Skeletal muscle tissue (tissue), 4 donors: ENCODE results near the gene TBXA2R. TPM values are rescaled to one million over a fixed set of nuclear protein-coding genes. Genes with fewer than 3 reads are reported as not detected.

ENCODE experiments used
- H3K27ac ChIP-seq: one replicate; pipeline ENCODE4 v1.7.0; 2013; ENCODE audit warnings: mild to moderate bottlenecking, low read depth, low read length, inconsistent platforms
- H3K27me3 ChIP-seq, 3 donors: one replicate each; pipeline ENCODE4 v1.7.0; 2013; ENCODE audit warnings: low read length in 3 of 3; ENCODE audit not compliant: control insufficient read depth in 3 of 3, insufficient read depth in 3 of 3
- H3K36me3 ChIP-seq, 3 donors: one replicate each; pipeline ENCODE4 v1.7.0; 2013; ENCODE audit warnings: low read length in 3 of 3; ENCODE audit not compliant: control insufficient read depth in 3 of 3, insufficient read depth in 3 of 3
- H3K4me1 ChIP-seq, 3 donors: one replicate each; pipeline ENCODE4 v1.7.0; 2013; ENCODE audit warnings: low read length in 3 of 3, mild to moderate bottlenecking in 3 of 3; ENCODE audit not compliant: control insufficient read depth in 3 of 3, insufficient read depth in 3 of 3
- H3K4me3 ChIP-seq, 3 donors: one replicate each; pipeline ENCODE4 v1.7.0; 2013; ENCODE audit warnings: low read length in 3 of 3
- H3K9ac ChIP-seq, 3 donors: one replicate each; pipeline ENCODE4 v1.7.0; 2013; ENCODE audit warnings: low read length in 3 of 3, mild to moderate bottlenecking in 3 of 3, moderate library complexity in 2 of 3, low read depth in 1 of 3
- H3K9me3 ChIP-seq, 3 donors: one replicate each; pipeline ENCODE4 v1.7.0; 2013; ENCODE audit warnings: low read length in 3 of 3; ENCODE audit not compliant: control insufficient read depth in 3 of 3
- total RNA-seq: library from RNA; depleted of rRNA; stranded (reverse); fragments of >200 nt; gene quantifications from one replicate; pipeline ENCODE4 v1.2.3, GENCODE V29; 2014
- donor health status: Osteomylitis.

The TBXA2R gene
- total RNA-seq, 1 donor from 2014 or later: under 0.01 TPM

- Histone ChIP-seq H3K27ac (no peak overlapping the region), H3K9ac (no peak overlapping the region), H3K4me1 (no peaks in the 10 kb centered on the region), H3K4me3 (no peak overlapping the region), H3K36me3 (no peaks in the 10 kb centered on the region), H3K27me3 (peaks cover 0 to 10% (median 5%) of the 10 kb centered on the region in 3 donors), H3K9me3 (no peaks in the 10 kb centered on the region)
Measured at GRCh38 chr19:3595521-3596061, 11.1 kb downstream of the TBXA2R start.

- Histone ChIP-seq H3K4me1 (no peaks in the 10 kb centered on the region), H3K4me3 (no peak overlapping the region), H3K27ac (no peak overlapping the region), H3K27me3 (peaks cover 0 to 10% (median 5%) of the 10 kb centered on the region in 3 donors), H3K36me3 (no peaks in the 10 kb centered on the region), H3K9me3 (no peaks in the 10 kb centered on the region), H3K9ac (no peak overlapping the region)
Measured at GRCh38 chr19:3593156-3593555, 13.5 kb downstream of the TBXA2R start.

DNA sequence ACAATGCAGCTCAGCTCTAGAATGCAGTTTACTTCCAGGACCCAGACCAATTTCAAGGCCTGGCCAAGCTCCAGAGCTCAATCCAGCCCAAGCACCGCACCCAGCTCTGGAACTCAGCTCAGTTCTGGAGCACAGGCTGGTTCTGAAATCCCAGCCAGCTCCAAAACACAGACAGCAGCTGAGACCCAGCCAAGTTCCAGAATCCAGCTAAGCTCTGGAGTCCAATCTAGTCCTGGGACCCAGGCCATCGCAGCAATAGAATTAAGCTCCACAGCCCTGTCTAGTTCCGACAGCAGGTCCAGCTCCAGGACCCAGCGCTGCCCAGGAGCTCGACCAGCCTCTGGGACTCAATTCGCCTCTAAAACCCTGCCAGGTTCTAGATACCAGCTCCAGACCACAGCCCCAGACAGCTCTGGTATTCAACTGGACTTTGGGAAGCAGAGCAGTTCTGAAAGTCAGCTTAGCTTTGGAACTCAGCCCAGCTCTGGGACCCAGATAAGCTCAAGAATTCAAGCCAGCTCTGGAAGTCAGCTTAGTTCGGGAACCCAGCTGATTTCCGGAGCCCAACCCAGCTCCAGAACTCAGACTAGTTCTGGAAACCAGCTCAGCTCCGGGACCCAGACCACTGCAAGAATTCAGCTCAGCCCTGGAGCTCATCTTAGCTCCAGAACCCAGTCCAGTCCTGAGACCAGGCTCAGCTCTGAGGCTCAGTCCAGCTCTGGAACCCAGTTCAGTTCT lies 14.6 kb downstream of the TBXA2R start:
- Histone ChIP-seq H3K27ac (no peak overlapping the region), H3K9ac (no peak overlapping the region)

DNA sequence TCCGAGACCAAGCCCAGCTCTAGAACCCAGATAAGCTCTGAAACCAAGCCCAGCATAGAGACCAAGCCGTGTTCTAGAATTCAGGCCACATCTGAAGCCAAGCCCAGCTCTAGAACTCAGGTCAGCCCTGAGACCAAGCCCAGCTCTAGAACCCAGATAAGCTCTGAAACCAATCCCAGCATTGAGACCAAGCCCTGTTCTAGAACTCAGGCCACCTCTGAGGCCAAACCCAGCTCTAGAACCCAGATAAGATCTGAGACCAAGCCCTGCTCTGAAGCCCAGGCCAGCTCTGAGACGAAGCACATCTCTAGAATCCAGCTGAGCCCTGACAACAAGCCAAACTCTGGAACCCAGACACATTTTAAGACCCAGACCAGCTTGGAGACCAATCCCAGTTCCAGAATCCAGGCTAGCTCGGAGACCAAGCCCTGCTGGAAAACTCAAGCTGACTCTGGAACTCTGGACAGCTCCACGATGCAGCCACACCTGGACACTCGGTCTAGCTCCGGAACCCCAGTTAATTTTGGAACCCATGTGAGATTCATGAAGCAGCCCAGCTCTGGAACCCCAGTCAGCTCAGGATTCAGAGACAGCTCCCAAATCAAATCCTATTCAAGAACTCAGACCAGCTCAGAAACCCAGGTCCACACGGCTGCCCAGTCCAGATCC lies 15.6 kb downstream of the TBXA2R start:
- Histone ChIP-seq H3K27me3 (peaks cover 6 to 12% (median 8%) of the 10 kb centered on the region in 3 donors), H3K4me3 (no peak overlapping the region), H3K9me3 (no peaks in the 10 kb centered on the region), H3K9ac (no peak overlapping the region), H3K27ac (no peak overlapping the region), H3K4me1 (peaks cover 0 to 9% (median 6%) of the 10 kb centered on the region in 3 donors), H3K36me3 (no peaks in the 10 kb centered on the region)

More for the DNA sequence above, 14.6 kb downstream of the TBXA2R start:
- H3K9me3 ChIP-seq: no peaks in the 10 kb centered on the region
- peaks cover 0 to 10% (median 5%) of the 10 kb centered on the region in 3 donors for H3K27me3 ChIP-seq
- H3K36me3 ChIP-seq: no peaks in the 10 kb centered on the region
- H3K4me1 ChIP-seq: peaks cover 0 to 4% (median 2%) of the 10 kb centered on the region in 3 donors
- no peak overlapping the region for H3K4me3 ChIP-seq

DNA sequence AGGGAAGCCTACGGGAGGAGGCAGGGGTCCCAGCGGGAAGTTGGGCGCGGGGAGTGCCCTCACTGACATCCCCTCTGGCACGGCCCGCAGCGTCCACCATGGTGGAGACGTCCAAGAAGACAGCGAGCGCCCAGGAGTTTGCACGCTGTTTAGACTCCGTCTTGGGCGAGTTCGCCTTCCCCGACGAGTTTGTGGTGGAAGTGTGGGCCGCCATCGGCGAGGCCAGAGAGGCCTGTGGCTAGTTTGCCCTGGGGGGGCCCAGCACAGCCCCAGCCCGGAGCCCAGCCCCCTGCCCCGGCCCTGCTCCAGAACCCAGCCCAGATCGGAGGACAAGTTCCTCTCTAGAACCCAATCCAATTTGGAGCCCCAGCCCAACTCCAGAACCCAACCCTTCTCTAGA lies 16.7 kb downstream of the TBXA2R start:
- Histone ChIP-seq H3K27me3 (peaks cover 16 to 18% (median 17%) of the 10 kb centered on the region in 3 donors), H3K9ac (no peak overlapping the region), H3K9me3 (no peaks in the 10 kb centered on the region), H3K4me3 (no peak overlapping the region), H3K27ac (no peak overlapping the region), H3K36me3 (no peaks in the 10 kb centered on the region), H3K4me1 (peaks cover 3 to 11% (median 6%) of the 10 kb centered on the region in 3 donors)

GRCh38 chr19:3589439-3589838 lies 17.2 kb downstream of the TBXA2R start:
- Histone ChIP-seq H3K36me3 (no peaks in the 10 kb centered on the region), H3K4me3 (no peak overlapping the region)

GRCh38 chr19:3586707-3587346 lies 19.8 kb downstream of the TBXA2R start:
- no peak overlapping the region for H3K4me3 ChIP-seq
- no peak overlapping the region for H3K9ac ChIP-seq
- no peaks in the 10 kb centered on the region for H3K9me3 ChIP-seq
- H3K27ac ChIP-seq: no peak overlapping the region
- H3K4me1 ChIP-seq: peaks cover 3 to 11% (median 6%) of the 10 kb centered on the region in 3 donors
- H3K36me3 ChIP-seq: no peaks in the 10 kb centered on the region
- peaks cover 12 to 17% (median 13%) of the 10 kb centered on the region in 3 donors for H3K27me3 ChIP-seq

More at GRCh38 chr19:3589439-3589838, 17.2 kb downstream of the TBXA2R start:
- Histone ChIP-seq H3K9me3 (no peaks in the 10 kb centered on the region), H3K27me3 (peaks cover 17 to 18% (median 17%) of the 10 kb centered on the region in 3 donors), H3K9ac (no peak overlapping the region), H3K4me1 (peaks cover 3 to 11% (median 6%) of the 10 kb centered on the region in 3 donors), H3K27ac (no peak overlapping the region)

- Histone ChIP-seq H3K4me1 (peaks cover 3 to 11% (median 6%) of the 10 kb centered on the region in 3 donors), H3K27ac (no peak overlapping the region), H3K36me3 (no peaks in the 10 kb centered on the region), H3K9ac (peak overlapping the region in 2 of 3 donors; percentile 54 to 56), H3K4me3 (peak overlapping the region in 2 of 3 donors; percentile 14 to 29), H3K9me3 (no peaks in the 10 kb centered on the region), H3K27me3 (peaks cover 12 to 17% (median 13%) of the 10 kb centered on the region in 3 donors)
Measured at GRCh38 chr19:3586127-3586626, 20.5 kb downstream of the TBXA2R start.

DNA sequence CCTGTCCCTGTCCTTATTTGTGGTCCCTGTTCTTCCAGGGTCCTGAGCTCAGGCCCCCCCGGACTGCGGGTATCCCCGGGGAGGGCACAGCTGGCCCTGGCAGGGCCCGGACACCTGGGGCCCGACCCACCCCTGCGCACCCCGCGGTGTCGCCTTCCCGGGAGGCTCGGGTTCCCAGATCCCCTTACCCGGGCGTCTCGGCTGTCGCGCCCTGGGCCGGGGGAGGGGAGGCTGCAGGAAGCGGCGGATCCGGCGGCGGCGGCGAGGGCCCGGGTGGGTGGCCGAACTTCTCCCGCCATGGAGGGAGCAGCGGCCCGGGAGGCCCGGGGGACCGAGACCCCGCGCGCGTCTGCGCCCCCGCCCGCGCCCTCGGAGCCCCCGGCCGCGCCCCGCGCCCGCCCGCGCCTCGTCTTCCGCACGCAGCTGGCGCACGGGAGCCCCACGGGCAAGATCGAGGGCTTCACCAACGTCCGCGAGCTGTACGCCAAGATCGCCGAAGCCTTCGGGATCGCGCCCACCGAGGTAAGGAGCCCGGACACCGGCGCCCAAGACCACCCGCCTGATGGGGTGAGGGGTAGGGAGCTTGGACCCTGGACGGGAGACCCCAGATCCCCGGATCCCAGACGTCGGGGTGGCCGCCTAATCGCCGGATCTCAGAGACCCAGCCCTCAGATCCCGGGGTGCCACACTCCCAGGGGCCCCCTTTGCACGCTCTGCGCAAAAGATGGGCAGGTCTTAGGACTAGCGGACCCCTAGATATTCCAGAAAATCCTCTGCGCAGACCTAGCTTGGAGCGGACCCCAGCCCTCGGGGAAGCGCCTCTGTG lies 21.2 kb downstream of the TBXA2R start, which contains the start of gene GIPC3:
GIPC3 (plus strand) TSS at position 178 of the 826 bp plus-strand sequence; CDS start at position 298, 120 bp downstream.
- Histone ChIP-seq H3K36me3 (no peaks in the 10 kb centered on the region), H3K9ac (peak within 1 kb of the TSS in 2 of 3 donors; percentile 54 to 56), H3K27ac (no peak within 1 kb of the TSS), H3K27me3 (peaks cover 12 to 17% (median 13%) of the 10 kb centered on the region in 3 donors), H3K4me3 (peak within 1 kb of the TSS in 2 of 3 donors; percentile 14 to 29), H3K4me1 (peaks cover 3 to 11% (median 6%) of the 10 kb centered on the region in 3 donors), H3K9me3 (no peaks in the 10 kb centered on the region)
